ENCODE results near the gene HDDC2.

The HDDC2 gene

DNA sequence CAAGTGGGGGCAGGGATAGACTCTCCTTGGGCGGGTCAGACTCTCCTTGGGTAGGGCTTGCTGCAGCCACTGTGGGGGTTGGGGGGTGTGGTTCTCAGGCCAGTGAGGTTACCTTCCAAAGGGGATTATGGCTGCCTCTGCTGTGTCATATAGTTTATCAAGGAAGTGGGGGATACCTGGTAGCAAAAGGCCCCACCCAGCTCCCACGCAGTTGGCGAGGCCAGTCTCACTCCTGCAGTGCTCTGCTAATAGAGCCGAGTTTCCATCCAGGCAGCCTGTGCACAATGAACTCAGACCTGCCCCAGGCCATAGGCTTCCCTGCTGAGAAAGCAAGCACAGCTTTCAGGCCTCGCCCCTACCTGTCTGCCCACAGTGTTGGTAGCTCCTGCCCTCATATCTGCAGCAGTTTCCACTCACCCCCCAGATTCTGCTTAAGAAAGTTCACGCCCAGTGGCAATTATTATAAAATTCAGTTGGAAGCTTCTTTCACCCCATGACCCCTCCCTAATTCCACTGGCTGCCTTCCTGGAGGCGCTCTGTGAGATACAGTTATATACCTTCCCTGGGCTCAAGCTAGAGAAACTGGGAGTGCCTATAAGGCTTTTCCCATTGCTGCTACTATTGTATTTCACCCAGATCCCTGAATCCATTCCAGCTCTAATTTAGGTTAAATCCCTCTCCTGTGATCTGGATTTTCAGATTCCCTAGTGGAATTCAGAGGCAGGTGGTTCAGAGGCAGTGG, 56.1 kb downstream of the HDDC2 start:
- Histone ChIP-seq H4K20me1 (no peaks in the 10 kb centered on the region), H3K4me2 (no peak overlapping the region), H3K4me1 (no peaks in the 10 kb centered on the region), H3K27ac (no peak overlapping the region), H3K36me3 (no peaks in the 10 kb centered on the region), H3K9me3 (peaks cover 49% of the 10 kb centered on the region), H3K9ac (no peak overlapping the region), H3K4me3 (no peak overlapping the region), H3K27me3 (no peaks in the 10 kb centered on the region)
- no peak for TF ChIP-seq Cebpa-rat (IDR thresholded peaks at IDR 0.05)

- Histone ChIP-seq H3K4me3 (no peak overlapping the region), H3K4me2 (no peak overlapping the region), H3K9me3 (peaks cover 55% of the 10 kb centered on the region)
These were observed 56.7 kb downstream of the HDDC2 start for GRCh38 chr6:125245109-125245508.

DNA sequence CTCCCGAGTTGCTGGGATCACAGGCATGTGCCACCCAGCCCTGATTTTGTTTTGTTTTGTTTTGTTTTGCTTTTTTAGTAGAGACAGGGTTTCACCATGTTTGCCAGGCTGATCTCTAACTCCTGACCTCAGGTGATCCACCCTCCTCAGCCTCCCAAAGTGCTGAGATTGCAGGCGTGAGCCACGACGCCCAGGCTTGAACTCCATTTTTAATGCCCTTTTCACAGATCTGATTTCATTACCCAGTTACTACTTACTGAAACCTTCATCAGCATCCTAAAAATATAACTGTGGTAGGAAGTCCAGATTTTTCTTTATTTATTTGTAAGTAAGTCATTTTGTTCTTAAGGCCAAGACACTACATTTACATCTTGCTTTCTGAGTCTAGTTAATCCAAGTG, 64.0 kb downstream of the HDDC2 start:
- peaks cover 5% of the 10 kb centered on the region; the same call in 1 of the 2 replicates for H3K4me1 ChIP-seq
- no peak overlapping the region for H3K27ac ChIP-seq
- H3K4me2 ChIP-seq, result no peak overlapping the region
- no peaks in the 10 kb centered on the region for H3K27me3 ChIP-seq
- no peaks in the 10 kb centered on the region for H4K20me1 ChIP-seq
- H3K36me3 ChIP-seq, result no peaks in the 10 kb centered on the region
- H3K9ac ChIP-seq, result no peak overlapping the region
- H3K4me3 ChIP-seq, result no peak overlapping the region
- H3K9me3 ChIP-seq, result peaks cover 37% of the 10 kb centered on the region
- TF ChIP-seq Cebpa-rat (IDR thresholded peaks at IDR 0.05), result no peak

More at GRCh38 chr6:125245109-125245508, 56.7 kb downstream of the HDDC2 start:
- Histone ChIP-seq H4K20me1 (no peaks in the 10 kb centered on the region), H3K27me3 (no peaks in the 10 kb centered on the region), H3K9ac (no peak overlapping the region), H3K4me1 (no peaks in the 10 kb centered on the region), H3K36me3 (no peaks in the 10 kb centered on the region), H3K27ac (no peak overlapping the region)
- TF ChIP-seq Cebpa-rat (IDR thresholded peaks at IDR 0.05), result no peak

- Histone ChIP-seq H3K4me3 (no peak overlapping the region), H3K4me2 (peak overlapping the region; percentile 20; the same call in 1 of the 2 replicates), H3K9ac (no peak overlapping the region), H3K36me3 (no peaks in the 10 kb centered on the region), H4K20me1 (no peaks in the 10 kb centered on the region), H3K27me3 (no peaks in the 10 kb centered on the region), H3K27ac (no peak overlapping the region), H3K9me3 (peaks cover 26% of the 10 kb centered on the region), H3K4me1 (peaks cover 5% of the 10 kb centered on the region; the same call in 1 of the 2 replicates)
- no peak for TF ChIP-seq Cebpa-rat (IDR thresholded peaks at IDR 0.05)
These were observed 65.0 kb downstream of the HDDC2 start for GRCh38 chr6:125236536-125237327.

DNA sequence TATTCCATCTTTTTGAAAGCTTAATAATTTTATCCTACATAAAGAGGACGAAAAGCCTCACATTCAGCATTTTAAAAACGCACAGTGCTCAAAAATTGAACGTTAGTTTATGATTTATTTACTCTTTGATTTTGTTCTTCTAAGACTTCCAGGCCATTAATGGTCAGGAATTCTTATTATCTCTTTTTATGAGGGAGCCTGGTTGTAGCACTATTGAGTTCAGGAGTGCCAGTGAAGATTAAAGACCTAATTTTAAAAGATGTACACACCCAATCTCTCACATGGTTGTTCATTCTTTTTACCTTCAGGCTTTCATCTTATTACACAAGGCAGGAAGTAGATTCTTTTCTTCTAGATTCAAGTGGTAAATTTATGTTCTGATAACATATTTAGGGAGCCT, 68.6 kb downstream of the HDDC2 start:
- H3K36me3 ChIP-seq, result no peaks in the 10 kb centered on the region
- no peak overlapping the region for H3K4me3 ChIP-seq
- TF ChIP-seq Cebpa-rat (IDR thresholded peaks at IDR 0.05), result no peak
- no peak overlapping the region for H3K4me2 ChIP-seq
- H3K27me3 ChIP-seq, result no peaks in the 10 kb centered on the region
- H3K4me1 ChIP-seq, result peaks cover 5% of the 10 kb centered on the region; the same call in 1 of the 2 replicates
- H4K20me1 ChIP-seq, result no peaks in the 10 kb centered on the region
- H3K27ac ChIP-seq, result no peak overlapping the region
- H3K9me3 ChIP-seq, result no peaks in the 10 kb centered on the region
- no peak overlapping the region for H3K9ac ChIP-seq

- H3K4me1 ChIP-seq, result peaks cover 5% of the 10 kb centered on the region; the same call in 1 of the 2 replicates
- no peaks in the 10 kb centered on the region for H3K27me3 ChIP-seq
- no peak overlapping the region for H3K27ac ChIP-seq
- H3K4me3 ChIP-seq, result no peak overlapping the region
- no peak overlapping the region for H3K4me2 ChIP-seq
- H3K36me3 ChIP-seq, result no peaks in the 10 kb centered on the region
- TF ChIP-seq Cebpa-rat (IDR thresholded peaks at IDR 0.05), result no peak
- H3K9me3 ChIP-seq, result no peaks in the 10 kb centered on the region
- no peaks in the 10 kb centered on the region for H4K20me1 ChIP-seq
- no peak overlapping the region for H3K9ac ChIP-seq
These were observed 69.3 kb downstream of the HDDC2 start for GRCh38 chr6:125232466-125232865.

GRCh38 chr6:125231574-125232343, 70.0 kb downstream of the HDDC2 start:
- H3K27me3 ChIP-seq, result no peaks in the 10 kb centered on the region
- H3K4me1 ChIP-seq, result peaks cover 4% of the 10 kb centered on the region; the same call in 1 of the 2 replicates
- no peak overlapping the region for H3K9ac ChIP-seq
- no peak overlapping the region for H3K4me3 ChIP-seq
- no peaks in the 10 kb centered on the region for H3K36me3 ChIP-seq
- no peak overlapping the region for H3K4me2 ChIP-seq
- no peak for TF ChIP-seq Cebpa-rat (IDR thresholded peaks at IDR 0.05)
- no peaks in the 10 kb centered on the region for H4K20me1 ChIP-seq
- H3K9me3 ChIP-seq, result no peaks in the 10 kb centered on the region
- H3K27ac ChIP-seq, result no peak overlapping the region

DNA sequence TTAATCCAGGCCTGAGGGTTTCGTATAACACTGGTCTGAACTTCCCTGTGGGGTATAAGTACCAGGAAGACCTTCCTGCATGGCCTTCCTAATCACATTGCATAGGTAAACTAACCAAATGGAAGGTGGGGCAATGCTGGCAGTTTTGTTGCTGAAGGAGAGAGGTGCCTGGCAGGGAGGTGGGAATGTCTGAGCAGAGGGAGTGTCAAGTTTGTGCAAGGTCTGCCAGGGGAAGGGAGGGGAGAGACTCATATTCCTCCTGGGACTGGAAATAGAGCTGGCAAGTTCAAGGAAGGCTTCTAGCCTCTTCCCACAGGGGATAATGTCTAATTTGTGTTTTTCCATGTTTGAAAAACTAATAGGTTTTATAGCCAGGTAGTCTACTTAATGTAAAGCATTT, 70.6 kb downstream of the HDDC2 start:
- Histone ChIP-seq H3K4me2 (no peak overlapping the region), H3K27me3 (no peaks in the 10 kb centered on the region), H3K9me3 (no peaks in the 10 kb centered on the region), H3K27ac (no peak overlapping the region), H3K36me3 (no peaks in the 10 kb centered on the region), H3K4me1 (no peaks in the 10 kb centered on the region), H3K9ac (no peak overlapping the region), H3K4me3 (no peak overlapping the region), H4K20me1 (no peaks in the 10 kb centered on the region)
- no peak for TF ChIP-seq Cebpa-rat (IDR thresholded peaks at IDR 0.05)

DNA sequence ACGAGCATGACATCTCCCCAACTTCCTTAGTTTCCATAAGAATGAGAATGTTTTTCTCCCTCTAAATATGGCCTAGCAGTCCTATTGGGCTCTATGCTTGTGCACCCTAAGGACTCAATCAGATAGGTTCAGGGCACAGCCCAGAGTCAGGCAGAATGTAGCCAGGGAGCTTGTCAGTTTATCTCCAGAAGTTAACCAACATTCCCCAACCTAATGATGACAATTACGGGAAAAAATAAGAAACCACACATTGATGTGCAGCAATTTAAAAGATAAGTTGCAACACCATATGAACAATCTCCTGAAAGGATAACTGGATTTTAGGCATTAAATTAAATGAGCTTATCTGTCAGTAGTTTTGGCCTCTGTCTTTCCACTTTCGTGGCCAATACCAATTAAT, 71.1 kb downstream of the HDDC2 start:
- Histone ChIP-seq H3K27me3 (no peaks in the 10 kb centered on the region), H3K36me3 (no peaks in the 10 kb centered on the region), H4K20me1 (no peaks in the 10 kb centered on the region), H3K9ac (no peak overlapping the region), H3K9me3 (no peaks in the 10 kb centered on the region), H3K27ac (no peak overlapping the region), H3K4me1 (no peaks in the 10 kb centered on the region), H3K4me3 (no peak overlapping the region), H3K4me2 (no peak overlapping the region)
- no peak for TF ChIP-seq Cebpa-rat (IDR thresholded peaks at IDR 0.05)

Data from BLaER1 (cell line).